ENCODE measurements around the gene TXNL4B.

TXNL4B gene

DNA sequence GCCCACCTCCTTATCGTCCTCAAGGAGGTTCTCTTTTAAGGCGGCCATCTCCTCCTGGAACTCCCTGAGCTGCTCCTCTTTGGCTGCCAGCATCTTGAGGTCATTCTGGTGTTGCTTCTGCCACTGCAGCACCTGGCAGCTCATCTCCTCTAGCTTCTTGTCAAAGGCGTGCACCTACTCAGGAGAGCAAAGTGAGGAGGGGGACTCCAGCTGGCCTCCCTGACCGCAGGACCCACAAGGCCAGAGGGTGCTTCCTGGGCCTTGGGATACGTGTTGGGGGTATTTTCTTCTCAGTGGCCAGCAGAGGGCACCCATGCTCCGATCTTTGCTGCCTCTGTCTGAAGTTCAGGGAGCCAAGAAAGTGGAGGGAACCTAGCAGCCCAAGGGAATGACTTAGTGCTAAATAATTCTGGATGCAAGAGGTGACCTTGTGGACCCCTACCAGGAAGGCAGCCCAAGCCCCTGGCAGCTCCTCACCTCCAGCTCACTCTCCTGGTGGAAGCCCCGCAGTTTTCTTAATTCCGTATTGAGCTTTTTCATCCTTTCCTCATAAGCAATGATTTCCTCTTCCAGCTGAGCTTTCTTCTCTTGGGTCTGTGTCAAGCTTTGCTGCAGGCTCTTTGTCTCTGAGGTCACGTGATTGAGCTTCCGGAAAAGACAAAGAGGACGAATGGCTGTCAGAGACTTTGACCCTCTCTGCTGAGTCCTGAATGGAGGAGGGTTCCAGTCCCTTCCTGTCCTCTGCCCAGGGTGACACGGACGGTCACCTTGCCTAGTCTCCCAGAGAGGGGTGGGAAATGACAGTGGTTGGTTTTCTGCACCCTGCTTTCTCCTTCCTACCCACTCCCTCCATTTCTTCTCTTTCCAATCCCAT lies 31.6 kb upstream of the TXNL4B start:
- ChIA-PET POLR2A (no interaction called here), CTCF (interaction anchor here (0.6 to 2.5 kb wide), 22 partner anchors 9 to 1928 kb away, joined by 3 to 20 read pairs (median 4); no protein-coding TSS in a partner anchor)
- no peaks in the 10 kb centered on the region for H3K4me1 ChIP-seq (ENCODE audit: control insufficient read depth, insufficient read depth, low read length)
- H3K36me3 ChIP-seq (ENCODE audit: control insufficient read depth in 2 of 2, insufficient read depth in 1 of 2, low read length in 2 of 2): peaks cover 0 to 5% of the 10 kb centered on the region in 2 experiments; a peak in 1 of 3 replicates
- H3K9me3 ChIP-seq (ENCODE audit: control insufficient read depth, insufficient read depth, low read depth, low read length): no peaks in the 10 kb centered on the region
- no peak overlapping the region for H3K4me3 ChIP-seq (ENCODE audit: low read depth, low read length)
- no peak for TF ChIP-seq ZNF639 (tag by site-specific recombination; IDR thresholded peaks at IDR 0.05)
- no peak for TF ChIP-seq SP7 (tag by site-specific recombination; IDR thresholded peaks at IDR 0.05)
- TF ChIP-seq ZNF23 (tag by site-specific recombination; IDR thresholded peaks at IDR 0.05; ENCODE audit: borderline replicate concordance): no peak
- TF ChIP-seq, protein P1, sequence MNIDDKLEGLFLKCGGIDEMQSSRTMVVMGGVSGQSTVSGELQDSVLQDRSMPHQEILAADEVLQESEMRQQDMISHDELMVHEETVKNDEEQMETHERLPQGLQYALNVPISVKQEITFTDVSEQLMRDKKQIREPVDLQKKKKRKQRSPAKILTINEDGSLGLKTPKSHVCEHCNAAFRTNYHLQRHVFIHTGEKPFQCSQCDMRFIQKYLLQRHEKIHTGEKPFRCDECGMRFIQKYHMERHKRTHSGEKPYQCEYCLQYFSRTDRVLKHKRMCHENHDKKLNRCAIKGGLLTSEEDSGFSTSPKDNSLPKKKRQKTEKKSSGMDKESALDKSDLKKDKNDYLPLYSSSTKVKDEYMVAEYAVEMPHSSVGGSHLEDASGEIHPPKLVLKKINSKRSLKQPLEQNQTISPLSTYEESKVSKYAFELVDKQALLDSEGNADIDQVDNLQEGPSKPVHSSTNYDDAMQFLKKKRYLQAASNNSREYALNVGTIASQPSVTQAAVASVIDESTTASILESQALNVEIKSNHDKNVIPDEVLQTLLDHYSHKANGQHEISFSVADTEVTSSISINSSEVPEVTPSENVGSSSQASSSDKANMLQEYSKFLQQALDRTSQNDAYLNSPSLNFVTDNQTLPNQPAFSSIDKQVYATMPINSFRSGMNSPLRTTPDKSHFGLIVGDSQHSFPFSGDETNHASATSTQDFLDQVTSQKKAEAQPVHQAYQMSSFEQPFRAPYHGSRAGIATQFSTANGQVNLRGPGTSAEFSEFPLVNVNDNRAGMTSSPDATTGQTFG (tag by site-specific recombination; IDR thresholded peaks at IDR 0.05; ENCODE audit: borderline replicate concordance): no peak
- TF ChIP-seq ZNF654 (tag by site-specific recombination; IDR thresholded peaks at IDR 0.05; ENCODE audit: low read depth): peak; percentile 77
- no peak for TF ChIP-seq YY2 (tag by site-specific recombination; IDR thresholded peaks at IDR 0.05)
- no peak for TF ChIP-seq ZNF560 (tag by site-specific recombination; IDR thresholded peaks at IDR 0.05; ENCODE audit: borderline replicate concordance)
- TF ChIP-seq FEZF1 (tag by site-specific recombination; IDR thresholded peaks at IDR 0.05): no peak
- TF ChIP-seq ZNF660 (tag by site-specific recombination; IDR thresholded peaks at IDR 0.05): 0 out of 2 replicates have a peak, but pooled peaks have one; percentile 18
- TF ChIP-seq OVOL3 (tag by site-specific recombination; IDR thresholded peaks at IDR 0.05): no peak
- no peak for TF ChIP-seq MYNN (tag by site-specific recombination; IDR thresholded peaks at IDR 0.05; ENCODE audit: borderline replicate concordance)
- no peak for TF ChIP-seq ZBTB21 (tag by site-specific recombination; IDR thresholded peaks at IDR 0.05)
- TF ChIP-seq GLIS1 (tag by site-specific recombination; IDR thresholded peaks at IDR 0.05): no peak
- peak; percentile 81 for TF ChIP-seq CTCF (tag by site-specific recombination; IDR thresholded peaks at IDR 0.05)
- no peak overlapping the region for H3K27ac ChIP-seq (ENCODE audit: extremely low read depth, low read depth, low read length)

GRCh38 chr16:72124148-72124547 lies 30.7 kb upstream of the TXNL4B start:
- no peaks in the 10 kb centered on the region for H3K9me3 ChIP-seq (ENCODE audit: control insufficient read depth, insufficient read depth, low read depth, low read length)
- peaks cover 0 to 7% of the 10 kb centered on the region in 2 experiments; a peak in 1 of 3 replicates for H3K36me3 ChIP-seq (ENCODE audit: control insufficient read depth in 2 of 2, insufficient read depth in 1 of 2, low read length in 2 of 2)
- no peak overlapping the region for H3K27ac ChIP-seq (ENCODE audit: extremely low read depth, low read depth, low read length)
- H3K4me1 ChIP-seq (ENCODE audit: control insufficient read depth, insufficient read depth, low read length): no peaks in the 10 kb centered on the region
- ChIA-PET CTCF (interaction anchor here (0.6 to 2.5 kb wide), 15 partner anchors 10 to 1929 kb away, joined by 3 to 20 read pairs (median 4); no protein-coding TSS in a partner anchor), POLR2A (no interaction called here)
- no peak overlapping the region for H3K4me3 ChIP-seq (ENCODE audit: low read depth, low read length)
- TF ChIP-seq HOXA7 (CRISPR knock-in tag; IDR thresholded peaks at IDR 0.05; ENCODE audit: borderline replicate concordance) (no peak), ZNF513 (tag by site-specific recombination; IDR thresholded peaks at IDR 0.05) (no peak), ZNF155 (tag by site-specific recombination; IDR thresholded peaks at IDR 0.05) (no peak), EGR2 (tag by site-specific recombination; IDR thresholded peaks at IDR 0.05; ENCODE audit: low read depth) (no peak), ZNF792 (tag by site-specific recombination; IDR thresholded peaks at IDR 0.05) (no peak), ZNF157 (tag by site-specific recombination; IDR thresholded peaks at IDR 0.05) (no peak), ZNF623 (tag by site-specific recombination; IDR thresholded peaks at IDR 0.05) (peak; percentile 82), ZNF248 (tag by site-specific recombination; IDR thresholded peaks at IDR 0.05) (no peak)
- TF ChIP-seq, protein P2, sequence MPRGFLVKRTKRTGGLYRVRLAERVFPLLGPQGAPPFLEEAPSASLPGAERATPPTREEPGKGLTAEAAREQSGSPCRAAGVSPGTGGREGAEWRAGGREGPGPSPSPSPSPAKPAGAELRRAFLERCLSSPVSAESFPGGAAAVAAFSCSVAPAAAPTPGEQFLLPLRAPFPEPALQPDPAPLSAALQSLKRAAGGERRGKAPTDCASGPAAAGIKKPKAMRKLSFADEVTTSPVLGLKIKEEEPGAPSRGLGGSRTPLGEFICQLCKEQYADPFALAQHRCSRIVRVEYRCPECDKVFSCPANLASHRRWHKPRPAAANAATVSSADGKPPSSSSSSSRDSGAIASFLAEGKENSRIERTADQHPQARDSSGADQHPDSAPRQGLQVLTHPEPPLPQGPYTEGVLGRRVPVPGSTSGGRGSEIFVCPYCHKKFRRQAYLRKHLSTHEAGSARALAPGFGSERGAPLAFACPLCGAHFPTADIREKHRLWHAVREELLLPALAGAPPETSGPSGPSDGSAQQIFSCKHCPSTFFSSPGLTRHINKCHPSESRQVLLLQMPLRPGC (tag by site-specific recombination; IDR thresholded peaks at IDR 0.05): no peak

Data from HEK293 (cell line).